ENCODE data around the gene MRPL45. TPM values are rescaled to one million over a fixed set of nuclear protein-coding genes. Genes with fewer than 3 reads are reported as not detected.
"Not testable (repeated sequence)": the region's sequence is repeated elsewhere in the genome, so short reads cannot be mapped to it uniquely, and the experiment has no call there.

MRPL45 gene
- total and polyA plus RNA-seq, 2 donors (not counting 1 experiment from before 2014, with no cell fraction given): 13.1 to 17.6 TPM

DNA sequence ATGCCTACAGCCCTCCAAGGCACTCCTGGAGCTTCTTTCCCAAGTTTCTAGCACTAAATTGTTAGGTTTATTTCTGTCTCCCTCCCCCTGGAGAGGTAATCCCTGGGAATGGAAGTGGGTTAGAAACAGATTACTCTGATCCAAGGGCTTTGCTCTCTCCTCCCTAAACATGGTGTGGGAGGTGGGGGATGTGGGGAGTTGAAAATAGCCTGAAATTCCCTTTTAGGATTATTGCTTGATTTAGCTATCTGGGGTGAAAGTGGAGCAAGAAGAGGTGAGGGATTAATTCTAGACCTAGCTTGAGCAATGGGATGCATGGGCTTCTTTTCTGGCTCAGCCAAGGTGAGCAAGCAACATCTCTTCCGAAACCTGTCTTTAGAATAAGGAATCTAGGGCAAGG, 7.2 kb upstream of the MRPL45 start:
- H3K4me3 ChIP-seq (ENCODE audit: control extremely low read depth in 1 of 5, extremely low read depth in 1 of 5, insufficient read depth in 1 of 5, low read depth in 2 of 5, low read length in 4 of 5); CTCF ChIA-PET; H3K4me2 ChIP-seq (replicated peaks; ENCODE audit: low read depth, low read length, poor library complexity, severe bottlenecking); H3K4me1 Mint-ChIP-seq; H3K27me3 ChIP-seq (replicated peaks in 1 of 4; ENCODE audit: control extremely low read depth in 1 of 4, control insufficient read depth in 3 of 4, insufficient read depth in 4 of 4, low read length in 3 of 4); H3K9me3 Mint-ChIP-seq (ENCODE audit: insufficient read depth); intact Hi-C loops (cut with micrococcal nuclease); H3K9ac ChIP-seq (ENCODE audit: low read length); H3K27ac Mint-ChIP-seq; H3K27ac ChIP-seq (ENCODE audit: low read length in 2 of 2); H3K27me3 Mint-ChIP-seq; H3K36me3 ChIP-seq (replicated peaks in 1 of 2; ENCODE audit: control extremely low read depth in 1 of 2, control insufficient read depth in 1 of 2, extremely low read depth in 1 of 2, insufficient read depth in 2 of 2, low read length in 1 of 2); ATAC-seq (ENCODE audit: low read depth); POLR2A ChIA-PET; H2AFZ ChIP-seq (ENCODE audit: insufficient read depth, low read depth, low read length, poor library complexity, severe bottlenecking); DNase-seq; H4K20me1 ChIP-seq (ENCODE audit: control insufficient read depth, insufficient read depth, low read length, poor library complexity, severe bottlenecking); H3K79me2 ChIP-seq (ENCODE audit: control insufficient read depth, insufficient read depth, low read length); H3K4me3 Mint-ChIP-seq; H3K4me1 ChIP-seq (ENCODE audit: control insufficient read depth in 2 of 2, insufficient read depth in 2 of 2, low read length in 2 of 2); H3K9me3 ChIP-seq (ENCODE audit: control extremely low read depth in 1 of 3, control insufficient read depth in 2 of 3, insufficient read depth in 1 of 3, low read length in 2 of 3): not testable (repeated sequence)
- WGBS (ENCODE audit: insufficient coverage): no CpG with 5 or more reads among the region's 1 CpG

DNA sequence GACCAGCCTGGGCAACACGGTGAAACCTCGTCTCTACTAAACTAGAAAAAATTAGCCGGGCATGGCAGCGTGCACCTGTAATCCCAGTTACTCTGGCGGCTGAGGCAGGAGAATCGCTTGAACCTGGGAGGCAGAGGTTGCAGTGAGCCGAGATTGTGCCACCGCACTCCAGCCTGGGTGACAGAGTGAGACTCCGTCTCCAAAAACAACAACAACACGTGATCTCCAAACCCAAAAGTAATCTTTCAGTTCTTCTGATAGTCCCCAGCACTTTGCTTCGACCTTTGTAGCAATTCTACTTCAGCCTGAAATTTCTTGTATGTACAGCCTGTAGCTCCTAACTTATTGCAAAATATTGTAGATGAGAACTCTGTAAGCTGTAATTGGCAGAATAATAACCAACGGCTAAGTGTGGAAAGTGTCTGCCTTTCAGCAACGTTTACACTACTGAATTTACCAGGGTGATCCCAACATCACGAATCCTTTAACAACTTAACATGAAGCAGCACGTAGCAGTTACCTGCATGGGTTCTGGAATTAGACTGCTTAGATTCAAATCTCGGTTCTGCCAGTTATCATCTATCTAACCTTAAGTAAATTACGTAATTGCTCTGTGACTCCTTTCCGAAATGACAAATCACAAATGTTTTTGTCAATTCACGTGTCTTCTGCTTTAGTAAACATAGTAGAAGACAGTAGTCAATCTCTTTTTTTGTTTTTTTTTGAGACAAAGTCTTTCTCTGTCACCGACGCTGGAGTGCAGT, 1.2 kb upstream of the MRPL45 start:
- H3K9me3 ChIP-seq (ENCODE audit: control extremely low read depth in 1 of 3, control insufficient read depth in 2 of 3, insufficient read depth in 1 of 3, low read length in 2 of 3); H3K27me3 Mint-ChIP-seq; H3K4me1 ChIP-seq (ENCODE audit: control insufficient read depth in 2 of 2, insufficient read depth in 2 of 2, low read length in 2 of 2); H4K20me1 ChIP-seq (ENCODE audit: control insufficient read depth, insufficient read depth, low read length, poor library complexity, severe bottlenecking); H3K27ac ChIP-seq (ENCODE audit: low read length in 2 of 2); CTCF ChIA-PET; ATAC-seq (ENCODE audit: low read depth); H3K27me3 ChIP-seq (replicated peaks in 1 of 4; ENCODE audit: control extremely low read depth in 1 of 4, control insufficient read depth in 3 of 4, insufficient read depth in 4 of 4, low read length in 3 of 4); H3K9me3 Mint-ChIP-seq (ENCODE audit: insufficient read depth); H3K4me2 ChIP-seq (replicated peaks; ENCODE audit: low read depth, low read length, poor library complexity, severe bottlenecking); intact Hi-C loops (cut with micrococcal nuclease); H3K79me2 ChIP-seq (ENCODE audit: control insufficient read depth, insufficient read depth, low read length); H3K36me3 ChIP-seq (replicated peaks in 1 of 2; ENCODE audit: control extremely low read depth in 1 of 2, control insufficient read depth in 1 of 2, extremely low read depth in 1 of 2, insufficient read depth in 2 of 2, low read length in 1 of 2); POLR2A ChIA-PET: not testable (repeated sequence)
- peak; percentile 19 for DNase-seq
- peak overlapping the region; percentile 64 for H3K4me3 Mint-ChIP-seq
- H3K4me3 ChIP-seq (ENCODE audit: control extremely low read depth in 1 of 5, extremely low read depth in 1 of 5, insufficient read depth in 1 of 5, low read depth in 2 of 5, low read length in 4 of 5): peak overlapping the region in 1 of 5 experiments; percentile 64
- peak overlapping the region; percentile 51 for H2AFZ ChIP-seq (ENCODE audit: insufficient read depth, low read depth, low read length, poor library complexity, severe bottlenecking)
- WGBS (ENCODE audit: insufficient coverage): 100% methylated on average over 6 of the region's 21 CpGs
- H3K4me1 Mint-ChIP-seq: peaks cover 13% of the 10 kb centered on the region
- peak overlapping the region; percentile 61 for H3K9ac ChIP-seq (ENCODE audit: low read length)
- peak overlapping the region; percentile 3 for H3K27ac Mint-ChIP-seq

Data from B cell (primary cell).